Activated B cell treated with CpG ODN at 0.5 μM for 24 hours (primary cell): ENCODE measurements around the gene NRXN2. TPM values are rescaled to one million over a fixed set of nuclear protein-coding genes. Genes with fewer than 3 reads are reported as not detected.

Experiments
- ATAC-seq: fragments of 200-7000 bp; cut with Tn5 transposase; one replicate; pipeline ENCODE4 v1.10.0; 2021; ENCODE audit warnings: low read depth, mild to moderate bottlenecking, moderate library complexity
- CTCF ChIA-PET: fragments of 350-600 bp; sonication (Branson Sonifier 250); formaldehyde crosslinking; loops from one replicate; lab custom pipeline; 2021; ENCODE audit warnings: antibody characterized with exemption; lab: Charles Lee
- POLR2A ChIA-PET: fragments of 350-600 bp; sonication (Branson Sonifier 250); formaldehyde crosslinking; loops from one replicate; lab custom pipeline; 2021; ENCODE audit warnings: antibody characterized with exemption; lab: Charles Lee
- DNase-seq: peaks from one replicate; pipeline ENCODE4 v3.0.0; 2022
- H3K27ac Mint-ChIP-seq: one replicate; pipeline ENCODE4 v1.8.0; 2020; ENCODE audit warnings: mixed read lengths
- H3K27me3 Mint-ChIP-seq: one replicate; pipeline ENCODE4 v1.8.0; 2021; ENCODE audit warnings: mixed read lengths
- H3K36me3 Mint-ChIP-seq: one replicate; pipeline ENCODE4 v1.8.0; 2021; ENCODE audit warnings: low read depth, mixed read lengths
- H3K4me1 Mint-ChIP-seq: one replicate; pipeline ENCODE4 v1.8.0; 2021; ENCODE audit warnings: mixed read lengths
- H3K4me3 Mint-ChIP-seq: one replicate; pipeline ENCODE4 v1.8.0; 2020; ENCODE audit warnings: mild to moderate bottlenecking, mixed read lengths
- H3K9me3 Mint-ChIP-seq: one replicate; pipeline ENCODE4 v1.8.0; 2020; ENCODE audit warnings: mixed read lengths
- intact Hi-C: fragments of 100-400 bp; cut with micrococcal nuclease; formaldehyde crosslinking; loops from one replicate; pipeline ENCODE4 v1.15.1; 2024
- total RNA-seq: library from RNA; stranded (reverse); gene quantifications from 2 replicates; pipeline ENCODE4 v1.2.3, GENCODE V29; 2022
- TF ChIP-seq, protein P1 (sequence below): fragments of 200-600 bp; IDR thresholded peaks from one replicate; pipeline ENCODE4 v1.8.0; 2022; ENCODE audit warnings: antibody characterized with exemption, mild to moderate bottlenecking

Gene NRXN2
- total RNA-seq, 1 donor from 2014 or later, result 0.73 TPM

DNA sequence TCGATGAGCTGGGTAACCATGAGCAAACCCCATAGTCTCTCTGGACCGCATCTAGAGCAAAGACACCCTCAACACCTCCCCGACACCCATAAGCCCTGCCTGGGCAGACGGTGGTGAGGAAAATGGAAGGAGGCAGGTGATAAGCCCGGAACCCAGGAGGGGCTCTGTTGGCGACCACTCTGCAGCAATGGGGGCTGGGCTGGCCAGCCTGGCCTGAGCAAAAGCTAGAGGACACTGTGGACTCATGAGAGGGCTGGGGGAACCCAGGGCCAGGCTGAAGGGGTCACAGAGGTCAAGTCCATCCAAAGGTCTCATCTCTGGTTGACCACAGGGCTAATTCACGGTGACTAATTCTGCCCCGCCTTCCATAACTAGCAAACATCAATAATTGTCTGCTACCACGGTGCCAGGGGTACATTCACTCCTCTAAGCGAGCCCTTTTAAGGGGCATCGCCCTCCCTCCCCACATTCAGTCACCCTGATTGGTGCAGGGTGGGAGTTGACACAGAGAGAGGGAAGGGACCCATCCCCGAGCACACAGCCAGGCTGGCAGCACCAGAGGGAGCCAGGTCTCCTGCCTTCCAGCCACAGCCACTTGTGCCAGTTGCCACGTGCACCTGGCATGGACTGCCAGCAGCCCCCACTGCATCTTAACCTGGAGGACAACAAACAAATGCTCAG is 32.8 kb upstream of the NRXN2 start:
- ATAC-seq (no peak), DNase-seq (no peak)
- peaks cover 25% of the 10 kb centered on the region for H3K36me3 Mint-ChIP-seq
- CTCF ChIA-PET, result no interaction called here
- intact Hi-C loops, result no loop called here
- H3K4me1 Mint-ChIP-seq, result peaks cover 28% of the 10 kb centered on the region
- no peaks in the 10 kb centered on the region for H3K9me3 Mint-ChIP-seq
- H3K27me3 Mint-ChIP-seq, result no peaks in the 10 kb centered on the region
- POLR2A ChIA-PET, result interaction anchor here (0.7 to 1.1 kb wide), 2 partner anchors 11 to 23 kb away, joined by 3 read pairs; no protein-coding TSS in a partner anchor
- TF ChIP-seq, protein P1, sequence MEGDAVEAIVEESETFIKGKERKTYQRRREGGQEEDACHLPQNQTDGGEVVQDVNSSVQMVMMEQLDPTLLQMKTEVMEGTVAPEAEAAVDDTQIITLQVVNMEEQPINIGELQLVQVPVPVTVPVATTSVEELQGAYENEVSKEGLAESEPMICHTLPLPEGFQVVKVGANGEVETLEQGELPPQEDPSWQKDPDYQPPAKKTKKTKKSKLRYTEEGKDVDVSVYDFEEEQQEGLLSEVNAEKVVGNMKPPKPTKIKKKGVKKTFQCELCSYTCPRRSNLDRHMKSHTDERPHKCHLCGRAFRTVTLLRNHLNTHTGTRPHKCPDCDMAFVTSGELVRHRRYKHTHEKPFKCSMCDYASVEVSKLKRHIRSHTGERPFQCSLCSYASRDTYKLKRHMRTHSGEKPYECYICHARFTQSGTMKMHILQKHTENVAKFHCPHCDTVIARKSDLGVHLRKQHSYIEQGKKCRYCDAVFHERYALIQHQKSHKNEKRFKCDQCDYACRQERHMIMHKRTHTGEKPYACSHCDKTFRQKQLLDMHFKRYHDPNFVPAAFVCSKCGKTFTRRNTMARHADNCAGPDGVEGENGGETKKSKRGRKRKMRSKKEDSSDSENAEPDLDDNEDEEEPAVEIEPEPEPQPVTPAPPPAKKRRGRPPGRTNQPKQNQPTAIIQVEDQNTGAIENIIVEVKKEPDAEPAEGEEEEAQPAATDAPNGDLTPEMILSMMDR, result no peak
- no peak overlapping the region for H3K27ac Mint-ChIP-seq
- H3K4me3 Mint-ChIP-seq, result no peak overlapping the region

DNA sequence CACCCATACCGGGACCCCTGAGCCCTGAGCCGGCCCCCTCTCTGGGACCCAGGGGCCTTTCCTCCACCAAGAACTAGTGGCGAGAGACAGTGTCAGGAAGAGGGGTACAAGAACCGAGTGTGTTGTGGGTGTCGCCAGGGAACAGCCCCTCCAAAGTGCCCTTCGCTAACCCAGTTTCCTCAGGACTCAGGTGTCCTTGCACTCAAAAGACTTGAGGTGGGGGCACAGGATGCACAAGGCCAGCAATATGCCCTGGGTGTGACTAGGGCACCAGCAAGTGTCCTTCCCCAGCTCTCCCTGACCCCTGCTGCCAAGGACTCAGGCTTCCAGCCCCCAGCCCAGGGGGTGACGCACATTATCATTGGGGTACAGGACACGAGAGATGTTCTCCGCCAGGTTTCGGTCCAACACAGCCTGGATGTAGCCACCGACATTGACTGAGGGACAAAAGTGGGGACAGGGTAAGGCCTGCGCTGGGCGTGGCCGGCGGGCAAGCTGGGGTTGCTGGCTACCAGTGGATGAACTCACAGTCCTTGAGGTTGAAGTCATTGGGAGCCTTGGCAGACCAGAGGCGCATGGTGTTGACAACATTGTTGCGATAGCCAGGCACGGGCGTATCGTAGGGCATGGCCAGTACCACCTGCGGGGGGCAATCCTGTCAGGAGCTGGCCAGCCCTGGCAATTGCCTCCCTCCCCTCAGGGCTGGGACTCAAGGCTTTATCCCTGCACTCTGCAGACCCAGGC is 32.1 kb upstream of the NRXN2 start:
- TF ChIP-seq, protein P1, result no peak
- Mint-ChIP-seq H3K36me3 (peaks cover 29% of the 10 kb centered on the region), H3K4me1 (peaks cover 28% of the 10 kb centered on the region), H3K27me3 (no peaks in the 10 kb centered on the region), H3K4me3 (no peak overlapping the region), H3K27ac (no peak overlapping the region), H3K9me3 (no peaks in the 10 kb centered on the region)
- CTCF ChIA-PET, result no interaction called here
- DNase-seq (no peak), ATAC-seq (no peak)
- POLR2A ChIA-PET, result interaction anchor here (0.5 to 0.7 kb wide), 2 partner anchors 20 to 24 kb away, joined by 3 read pairs; no protein-coding TSS in a partner anchor
- intact Hi-C loops, result no loop called here

DNA sequence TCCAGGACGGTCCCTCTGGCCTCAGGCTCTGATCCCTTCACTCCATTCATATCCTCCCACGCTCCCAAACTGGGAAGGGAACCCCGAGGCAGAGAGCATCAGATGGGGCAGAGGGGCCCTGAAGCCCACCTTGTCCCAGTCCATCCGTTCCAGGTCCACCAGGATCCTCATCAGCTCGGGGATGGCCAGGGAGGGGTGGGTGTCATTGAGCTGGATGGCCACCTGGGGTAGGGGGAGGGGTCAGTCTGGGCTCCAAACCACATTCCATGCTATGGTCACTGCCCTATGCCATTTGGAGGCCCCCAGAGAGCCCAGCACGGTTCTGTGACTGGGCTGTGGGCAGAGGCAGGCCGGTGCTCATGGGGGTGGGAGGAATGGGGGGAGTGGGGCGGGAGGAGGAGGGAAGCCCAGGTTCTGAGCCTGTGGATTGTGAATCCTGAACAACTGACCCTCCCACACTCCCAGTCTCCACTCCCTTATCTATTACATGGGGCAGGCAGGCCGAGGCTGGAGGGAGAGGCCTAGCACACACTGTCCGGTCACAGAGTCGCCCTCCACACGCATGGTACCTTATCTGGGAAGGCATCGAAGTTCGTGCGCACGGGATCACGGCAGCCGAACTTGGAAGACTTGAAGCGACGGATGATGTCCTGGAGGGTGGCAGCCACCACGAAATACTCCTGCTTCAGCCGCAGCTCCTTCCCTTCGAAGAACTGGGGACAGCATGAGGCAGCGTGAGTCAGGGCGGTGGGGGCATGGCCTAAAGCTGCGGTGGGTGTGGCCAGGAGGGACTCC is 31.3 kb upstream of the NRXN2 start:
- no peak for ATAC-seq
- DNase-seq, result no peak
- Mint-ChIP-seq H3K36me3 (peaks cover 29% of the 10 kb centered on the region), H3K9me3 (no peaks in the 10 kb centered on the region), H3K27ac (no peak overlapping the region), H3K27me3 (no peaks in the 10 kb centered on the region), H3K4me1 (peaks cover 24% of the 10 kb centered on the region), H3K4me3 (no peak overlapping the region)
- intact Hi-C loops, result no loop called here
- TF ChIP-seq, protein P1, result no peak
- CTCF ChIA-PET, result no interaction called here
- POLR2A ChIA-PET, result interaction anchor here (0.5 to 1.2 kb wide), 2 partner anchors 21 to 24 kb away, joined by 3 read pairs; partner anchors contain the start of gene SF1

DNA sequence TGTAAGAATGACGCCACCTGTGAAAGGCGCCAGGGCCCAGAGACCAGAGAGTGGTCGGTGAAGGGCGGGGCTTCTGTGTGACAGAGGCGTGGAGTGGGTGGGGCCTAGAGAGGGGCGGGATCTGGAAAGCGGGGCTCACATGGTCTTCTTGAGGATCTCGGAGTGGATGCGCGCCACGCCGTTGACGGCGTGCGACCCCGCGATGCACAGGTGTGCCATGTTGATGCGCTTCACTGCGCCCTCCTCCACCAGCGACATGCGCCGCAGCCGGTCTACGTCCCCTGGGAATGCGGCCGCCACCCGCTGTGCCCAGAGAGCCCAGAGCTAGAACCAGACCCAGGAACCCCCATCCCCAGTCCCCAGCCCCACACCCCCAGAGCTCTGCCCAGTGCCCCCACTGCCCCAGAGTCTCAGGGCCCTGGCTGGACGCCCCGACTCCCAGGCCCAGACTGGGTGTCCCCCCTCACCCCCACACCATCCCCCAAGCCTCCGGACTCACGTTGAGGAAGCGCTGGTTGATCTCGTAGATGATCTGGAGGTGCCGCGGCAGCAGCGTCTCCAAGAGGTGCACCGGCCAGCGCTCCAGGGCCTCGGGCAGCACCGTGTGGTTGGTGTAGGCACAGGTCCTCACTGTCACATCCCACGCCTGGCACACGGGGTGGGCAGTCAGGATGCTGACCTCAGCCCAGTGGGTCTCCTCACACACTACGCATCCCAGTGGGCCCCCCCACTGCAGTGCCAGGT is 30.6 kb upstream of the NRXN2 start:
- no peaks in the 10 kb centered on the region for H3K27me3 Mint-ChIP-seq
- no peaks in the 10 kb centered on the region for H3K9me3 Mint-ChIP-seq
- TF ChIP-seq, protein P1, result no peak

More for the DNA sequence above, 30.6 kb upstream of the NRXN2 start:
- Mint-ChIP-seq H3K4me1 (peaks cover 27% of the 10 kb centered on the region), H3K4me3 (no peak overlapping the region), H3K27ac (no peak overlapping the region), H3K36me3 (peaks cover 29% of the 10 kb centered on the region)
- CTCF ChIA-PET, result no interaction called here
- no peak for ATAC-seq
- DNase-seq, result no peak
- POLR2A ChIA-PET, result interaction anchor here (1.1 to 1.2 kb wide), 2 partner anchors 15 to 25 kb away, joined by 3 read pairs; partner anchors contain the start of gene SF1
- intact Hi-C loops, result no loop called here
